Thyroid gland (tissue), 4 donors: Measurements from ENCODE around the gene BTBD9.

Experiments used
- POLR2A ChIP-seq, 2 donors: fragments of 450-650 bp; IDR thresholded peaks; one replicate each; pipeline ENCODE4 v1.6.1; 2017; ENCODE audit warnings: antibody characterized with exemption in 2 of 2, mild to moderate bottlenecking in 2 of 2, moderate library complexity in 1 of 2
- TF ChIP-seq, protein P1 (sequence below), 6 experiments: fragments of 200-600 bp in 3 of 6; fragments of 450-650 bp in 3 of 6; sonication (generic) in 3 of 6; IDR thresholded peaks; one replicate each; pipeline ENCODE4 v1.5.1; 2016 to 2019; ENCODE audit warnings: antibody characterized with exemption in 6 of 6, mild to moderate bottlenecking in 2 of 6, inconsistent platforms in 1 of 6, moderate library complexity in 1 of 6

DNA sequence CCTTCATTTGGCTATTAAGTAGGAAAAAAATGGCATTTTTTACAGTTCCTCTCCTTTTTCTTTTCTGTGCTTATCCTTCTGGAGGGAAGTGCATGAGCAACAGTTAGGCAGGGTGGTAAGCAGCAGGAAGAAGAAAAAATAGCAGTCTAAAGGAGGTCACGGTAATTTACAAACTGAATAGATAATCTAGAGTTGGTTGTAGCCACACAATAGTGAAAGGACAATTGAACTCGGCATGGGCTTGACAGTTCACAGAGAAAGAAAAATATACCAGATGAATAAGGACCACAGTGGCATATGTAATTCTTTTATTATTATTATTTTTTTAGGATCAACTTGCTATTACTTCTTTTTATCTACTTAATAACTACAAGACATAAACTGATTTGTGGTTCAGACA, 358.6 kb downstream of the BTBD9 start:
- TF ChIP-seq, protein P1, sequence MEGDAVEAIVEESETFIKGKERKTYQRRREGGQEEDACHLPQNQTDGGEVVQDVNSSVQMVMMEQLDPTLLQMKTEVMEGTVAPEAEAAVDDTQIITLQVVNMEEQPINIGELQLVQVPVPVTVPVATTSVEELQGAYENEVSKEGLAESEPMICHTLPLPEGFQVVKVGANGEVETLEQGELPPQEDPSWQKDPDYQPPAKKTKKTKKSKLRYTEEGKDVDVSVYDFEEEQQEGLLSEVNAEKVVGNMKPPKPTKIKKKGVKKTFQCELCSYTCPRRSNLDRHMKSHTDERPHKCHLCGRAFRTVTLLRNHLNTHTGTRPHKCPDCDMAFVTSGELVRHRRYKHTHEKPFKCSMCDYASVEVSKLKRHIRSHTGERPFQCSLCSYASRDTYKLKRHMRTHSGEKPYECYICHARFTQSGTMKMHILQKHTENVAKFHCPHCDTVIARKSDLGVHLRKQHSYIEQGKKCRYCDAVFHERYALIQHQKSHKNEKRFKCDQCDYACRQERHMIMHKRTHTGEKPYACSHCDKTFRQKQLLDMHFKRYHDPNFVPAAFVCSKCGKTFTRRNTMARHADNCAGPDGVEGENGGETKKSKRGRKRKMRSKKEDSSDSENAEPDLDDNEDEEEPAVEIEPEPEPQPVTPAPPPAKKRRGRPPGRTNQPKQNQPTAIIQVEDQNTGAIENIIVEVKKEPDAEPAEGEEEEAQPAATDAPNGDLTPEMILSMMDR (IDR thresholded peaks at IDR 0.05): no peak
- TF ChIP-seq POLR2A (IDR thresholded peaks at IDR 0.05): no peak
